HG02798 (cell line): ENCODE results near the gene ANO4.

ENCODE experiments used
- ATAC-seq: cut with Tn5 transposase; IDR thresholded peaks from one replicate; pipeline ENCODE4 v1.9.1; 2021; ENCODE audit warnings: mild to moderate bottlenecking; ENCODE audit not compliant: unreplicated experiment, poor library complexity

Gene ANO4

GRCh38 chr12:100935929-100936328 lies 141.4 kb downstream of the ANO4 start:
- ATAC-seq = no peak

GRCh38 chr12:100936661-100937060 lies 142.1 kb downstream of the ANO4 start:
- no peak for ATAC-seq

- ATAC-seq = no peak
These were observed 145.9 kb downstream of the ANO4 start for GRCh38 chr12:100940503-100940902.

- ATAC-seq = no peak
These were observed 148.6 kb downstream of the ANO4 start for GRCh38 chr12:100942984-100943749.

- no peak for ATAC-seq
These were observed 157.2 kb downstream of the ANO4 start for GRCh38 chr12:100951756-100952155.

- ATAC-seq = no peak
These were observed 158.6 kb downstream of the ANO4 start for GRCh38 chr12:100953217-100953616.

GRCh38 chr12:100953677-100954076 lies 159.1 kb downstream of the ANO4 start:
- no peak for ATAC-seq

GRCh38 chr12:100954118-100954517 lies 159.5 kb downstream of the ANO4 start:
- ATAC-seq = no peak

GRCh38 chr12:100955139-100955538 lies 160.6 kb downstream of the ANO4 start:
- ATAC-seq = no peak

- ATAC-seq = no peak
These were observed 161.8 kb downstream of the ANO4 start for GRCh38 chr12:100956311-100956852.

GRCh38 chr12:100959481-100959880 lies 164.9 kb downstream of the ANO4 start:
- ATAC-seq = no peak

GRCh38 chr12:100962086-100962712 lies 167.6 kb downstream of the ANO4 start:
- no peak for ATAC-seq

- ATAC-seq = no peak
These were observed 168.8 kb downstream of the ANO4 start for GRCh38 chr12:100963381-100963780.

GRCh38 chr12:100964028-100964427 lies 169.5 kb downstream of the ANO4 start:
- no peak for ATAC-seq

- no peak for ATAC-seq
These were observed 172.6 kb downstream of the ANO4 start for GRCh38 chr12:100967189-100967588.

GRCh38 chr12:100970894-100971293 lies 176.3 kb downstream of the ANO4 start:
- no peak for ATAC-seq

GRCh38 chr12:100972121-100972520 lies 177.5 kb downstream of the ANO4 start:
- no peak for ATAC-seq

GRCh38 chr12:100974341-100974740 lies 179.8 kb downstream of the ANO4 start:
- no peak for ATAC-seq

- ATAC-seq = no peak
These were observed 180.2 kb downstream of the ANO4 start for GRCh38 chr12:100974747-100975146.

- ATAC-seq = no peak
These were observed 182.2 kb downstream of the ANO4 start for GRCh38 chr12:100976735-100977134.

GRCh38 chr12:100980856-100981255 lies 186.3 kb downstream of the ANO4 start:
- no peak for ATAC-seq
